DMS 273 (cell line): Measurements from ENCODE around the gene CAGE1.

ENCODE experiments used
- DNase-seq: peaks from one replicate; lab custom pipeline; 2025; ENCODE audit not compliant: unreplicated experiment; lab: John Stamatoyannopoulos, UW

CAGE1 gene

GRCh38 chr6:7389451-7390225 lies at the start of gene CAGE1, which contains the start of gene RIOK1:
CAGE1 (minus strand) TSS chr6:7389742; CDS start chr6:7387173, 2,569 bp downstream.
RIOK1 (plus strand) TSS chr6:7389808; CDS start chr6:7390003, 195 bp downstream.
- peak; percentile 97 for DNase-seq

- no peak for DNase-seq
Observed at GRCh38 chr6:7439228-7439627, 49.7 kb upstream of the CAGE1 start.

- no peak for DNase-seq
Observed at GRCh38 chr6:7438011-7438410, 48.5 kb upstream of the CAGE1 start.

GRCh38 chr6:7434672-7435071 lies 45.1 kb upstream of the CAGE1 start:
- DNase-seq, result no peak

GRCh38 chr6:7433121-7433617 lies 43.6 kb upstream of the CAGE1 start:
- DNase-seq, result peak; percentile 56

- no peak for DNase-seq
Observed at GRCh38 chr6:7432391-7433120, 43.0 kb upstream of the CAGE1 start.

GRCh38 chr6:7431674-7432390 lies 42.3 kb upstream of the CAGE1 start:
- no peak for DNase-seq

- DNase-seq, result no peak
Observed at GRCh38 chr6:7431313-7431673, 41.8 kb upstream of the CAGE1 start.

GRCh38 chr6:7426447-7427169 lies 37.1 kb upstream of the CAGE1 start:
- no peak for DNase-seq

GRCh38 chr6:7425808-7426190 lies 36.3 kb upstream of the CAGE1 start:
- no peak for DNase-seq

- peak; percentile 47 for DNase-seq
Observed at GRCh38 chr6:7424967-7425807, 35.6 kb upstream of the CAGE1 start.

GRCh38 chr6:7424058-7424457 lies 34.5 kb upstream of the CAGE1 start:
- DNase-seq, result no peak

GRCh38 chr6:7421066-7421465 lies 31.5 kb upstream of the CAGE1 start:
- no peak for DNase-seq

GRCh38 chr6:7419065-7419464 lies 29.5 kb upstream of the CAGE1 start:
- peak; percentile 5 for DNase-seq

- no peak for DNase-seq
Observed at GRCh38 chr6:7418238-7418905, 28.8 kb upstream of the CAGE1 start.

GRCh38 chr6:7417684-7418083 lies 28.1 kb upstream of the CAGE1 start:
- DNase-seq, result no peak

GRCh38 chr6:7414811-7415210 lies 25.3 kb upstream of the CAGE1 start:
- DNase-seq, result no peak

- no peak for DNase-seq
Observed at GRCh38 chr6:7413151-7413823, 23.7 kb upstream of the CAGE1 start.

GRCh38 chr6:7411328-7411727 lies 21.8 kb upstream of the CAGE1 start:
- DNase-seq, result no peak
